H1 (cell line): Measurements from ENCODE around the gene TMED8. TPM values are rescaled to one million over a fixed set of nuclear protein-coding genes. Genes with fewer than 3 reads are reported as not detected.

ENCODE experiments used
- CTCF ChIA-PET: fragments of 300-600 bp; sonication (Branson Sonifier 250); formaldehyde crosslinking; loops from one replicate; lab custom pipeline; 2021; ENCODE audit not compliant: partially characterized antibody; lab: Charles Lee
- POLR2A ChIA-PET: fragments of 300-600 bp; sonication (Branson Sonifier 250); formaldehyde crosslinking; loops from one replicate; lab custom pipeline; 2021; ENCODE audit warnings: inconsistent platforms; ENCODE audit not compliant: partially characterized antibody; lab: Charles Lee
- DNase-seq, 2 experiments: peaks; one replicate each; pipeline versions ENCODE4 v3.0.0 to v3.0.0-alpha.2; 2010 to 2022; ENCODE audit warnings: low spot score in 2 of 2, low read depth in 1 of 2, mixed read lengths in 1 of 2
- FAIRE-seq: peaks from 2 replicates; lab custom pipeline; 2011; peaks lifted over from hg19 to GRCh38; lab: Jason Lieb, UNC
- H2AFZ ChIP-seq: 2 replicates; pipeline ENCODE4 v1.8.1; 2012; ENCODE audit warnings: low read length, inconsistent platforms
- H2AK5ac ChIP-seq: 2 replicates; pipeline ENCODE4 v1.6.1; 2013; ENCODE audit warnings: low read depth, low read length
- H2BK120ac ChIP-seq: replicated peaks from 2 replicates; pipeline ENCODE3; 2013; ENCODE audit warnings: low read depth, low read length, inconsistent platforms
- H2BK12ac ChIP-seq: 2 replicates; pipeline ENCODE4 v1.6.1; 2013; ENCODE audit warnings: low read depth, low read length
- H2BK15ac ChIP-seq: 2 replicates; pipeline ENCODE4 v1.6.1; 2013; ENCODE audit warnings: low read length
- H2BK20ac ChIP-seq: 2 replicates; pipeline ENCODE4 v1.6.1; 2013; ENCODE audit warnings: low read length
- H2BK5ac ChIP-seq: 2 replicates; pipeline ENCODE4 v1.6.1; 2013; ENCODE audit warnings: low read depth, low read length
- H3K14ac ChIP-seq: 2 replicates; pipeline ENCODE4 v1.6.1; 2013; ENCODE audit warnings: inconsistent platforms; ENCODE audit not compliant: insufficient read length
- H3K18ac ChIP-seq: 2 replicates; pipeline ENCODE4 v1.6.1; 2013; ENCODE audit warnings: low read length; ENCODE audit errors: extremely low read depth
- H3K23ac ChIP-seq: 2 replicates; pipeline ENCODE4 v1.6.1; 2013; ENCODE audit warnings: inconsistent platforms; ENCODE audit not compliant: insufficient read length
- H3K23me2 ChIP-seq: 2 replicates; pipeline ENCODE4 v1.6.1; 2013; ENCODE audit warnings: low read depth, low read length
- H3K27ac ChIP-seq: 2 replicates; pipeline ENCODE4 v1.6.1; 2011; ENCODE audit warnings: low read depth, low read length, inconsistent platforms
- H3K27me3 ChIP-seq, 4 experiments: replicated peaks in 1 of 4; 1 replicate in 1 of 4; 2 replicates in 3 of 4; pipeline versions ENCODE4 v1.6.1 to v1.8.1; 2011 to 2013; ENCODE audit warnings: low read length in 3 of 4, mild to moderate bottlenecking in 3 of 4, inconsistent platforms in 2 of 4, mixed read lengths in 2 of 4, moderate library complexity in 1 of 4; ENCODE audit not compliant: control insufficient read depth in 3 of 4, insufficient read depth in 3 of 4; ENCODE audit errors: extremely low read depth in 1 of 4
- H3K36me3 ChIP-seq, 4 experiments: 2 replicates each; pipeline versions ENCODE4 v1.6.1 to v1.8.1; 2011 to 2013; ENCODE audit warnings: mild to moderate bottlenecking in 4 of 4, low read length in 3 of 4, moderate library complexity in 2 of 4, control low read depth in 1 of 4, inconsistent platforms in 1 of 4; ENCODE audit not compliant: insufficient read depth in 4 of 4, control insufficient read depth in 2 of 4
- H3K4ac ChIP-seq: replicated peaks from 2 replicates; pipeline ENCODE3; 2013; ENCODE audit warnings: low read length, low read depth, mixed read lengths, inconsistent platforms; ENCODE audit not compliant: insufficient read length
- H3K4me1 ChIP-seq, 4 experiments: replicated peaks in 1 of 4; 1 replicate in 1 of 4; 2 replicates in 3 of 4; pipeline versions ENCODE4 v1.6.1 to v1.8.1; 2011 to 2013; ENCODE audit warnings: low read length in 3 of 4, inconsistent platforms in 2 of 4, mixed read lengths in 1 of 4; ENCODE audit not compliant: insufficient read depth in 4 of 4, control insufficient read depth in 3 of 4
- H3K4me2 ChIP-seq, 2 experiments: 2 replicates each; pipeline versions ENCODE4 v1.6.1 to v1.8.1; 2011 to 2013; ENCODE audit warnings: low read depth in 2 of 2, low read length in 2 of 2, control low read depth in 1 of 2, inconsistent platforms in 1 of 2, mild to moderate bottlenecking in 1 of 2; ENCODE audit not compliant: insufficient read depth in 1 of 2
- H3K4me3 ChIP-seq, 4 experiments: fragments of 200-600, 300-600 bp in 1 of 4; sonication (generic), shearing (Covaris generic), sonication (Bioruptor Twin) in 1 of 4; 2 replicates each; pipeline versions ENCODE4 v1.5.1 to v1.8.1; 2011 to 2016; ENCODE audit warnings: low read length in 4 of 4, low read depth in 3 of 4, control low read depth in 2 of 4, inconsistent platforms in 2 of 4, mild to moderate bottlenecking in 2 of 4, mixed read lengths in 1 of 4, moderate library complexity in 1 of 4; ENCODE audit not compliant: insufficient read depth in 2 of 4; ENCODE audit errors: extremely low read depth in 1 of 4
- H3K56ac ChIP-seq: replicated peaks from 2 replicates; pipeline ENCODE3; 2013; ENCODE audit warnings: low read depth, mild to moderate bottlenecking, mixed read lengths, low read length, inconsistent platforms; ENCODE audit not compliant: insufficient read length
- H3K79me1 ChIP-seq: 2 replicates; pipeline ENCODE4 v1.6.1; 2013; ENCODE audit warnings: low read depth, low read length, control low read depth
- H3K79me2 ChIP-seq, 2 experiments: 2 replicates each; pipeline versions ENCODE4 v1.6.1 to v1.8.1; 2012 to 2013; ENCODE audit warnings: low read length in 2 of 2, mild to moderate bottlenecking in 2 of 2, inconsistent platforms in 1 of 2; ENCODE audit not compliant: insufficient read depth in 2 of 2, control insufficient read depth in 1 of 2
- H3K9ac ChIP-seq, 4 experiments: replicated peaks in 1 of 4; 1 replicate in 1 of 4; 2 replicates in 3 of 4; pipeline versions ENCODE4 v1.6.1 to v1.8.1; 2011 to 2013; ENCODE audit warnings: low read depth in 3 of 4, low read length in 3 of 4, control low read depth in 2 of 4, mild to moderate bottlenecking in 2 of 4, moderate library complexity in 2 of 4, inconsistent platforms in 1 of 4; ENCODE audit errors: extremely low read depth in 1 of 4
- H3K9me3 ChIP-seq, 2 experiments: 2 replicates each; pipeline versions ENCODE4 v1.6.1 to v1.8.1; 2012 to 2013; ENCODE audit warnings: mild to moderate bottlenecking in 2 of 2, moderate library complexity in 2 of 2, control low read depth in 1 of 2, inconsistent platforms in 1 of 2, low read depth in 1 of 2, low read length in 1 of 2, mixed read lengths in 1 of 2; ENCODE audit not compliant: insufficient read depth in 2 of 2
- H4K20me1 ChIP-seq, 2 experiments: replicated peaks in 1 of 2; 2 replicates each; pipeline versions ENCODE3 to v1.8.1; 2011 to 2013; ENCODE audit warnings: inconsistent platforms in 2 of 2, low read length in 2 of 2, mild to moderate bottlenecking in 1 of 2; ENCODE audit not compliant: insufficient read depth in 2 of 2, control insufficient read depth in 1 of 2
- H4K5ac ChIP-seq: 2 replicates; pipeline ENCODE4 v1.6.1; 2013; ENCODE audit warnings: low read length, low read depth, mixed read lengths, inconsistent platforms; ENCODE audit not compliant: insufficient read length
- H4K8ac ChIP-seq: 2 replicates; pipeline ENCODE4 v1.8.0; 2013; ENCODE audit warnings: mild to moderate bottlenecking, moderate library complexity, low read length, inconsistent platforms; ENCODE audit not compliant: insufficient read depth; ENCODE audit errors: extremely low read depth
- H4K91ac ChIP-seq: replicated peaks from 2 replicates; pipeline ENCODE3; 2013; ENCODE audit warnings: low read length, mixed read lengths, inconsistent platforms; ENCODE audit not compliant: insufficient read length
- GTF2F1 ChIP-seq: IDR thresholded peaks from 2 replicates; pipeline ENCODE4 v1.6.1; 2012; ENCODE audit warnings: low read depth, low read length, improper control_type of control experiment, borderline replicate concordance
- JUND ChIP-seq: IDR thresholded peaks from 2 replicates; pipeline ENCODE4 v1.6.1; 2011; ENCODE audit warnings: mild to moderate bottlenecking, improper control_type of control experiment, low read length
- WGBS, 2 experiments: shearing (Covaris generic) in 1 of 2; methylation state at CpG; one replicate each; pipeline versions ENCODE4 v1.1.6 to v1.1.7; 2013 to 2015; ENCODE audit warnings: low lambda C conversion rate in 2 of 2, mixed read lengths in 2 of 2, inconsistent platforms in 1 of 2, low coverage in 1 of 2, missing lambda C conversion rate in 1 of 2; ENCODE audit not compliant: insufficient replicate concordance in 2 of 2, insufficient coverage in 1 of 2, insufficient read length in 1 of 2; ENCODE audit errors: extremely low coverage in 1 of 2, missing lambda C conversion rate in 1 of 2; 5-methylcytosine and 5-hydroxymethylcytosine counted together
- polyA plus RNA-seq, 7 experiments: library from polyadenylated mRNA; depleted of rRNA in 3 of 7; stranded (reverse) in 5 of 7; unstranded in 2 of 7; fragments of >200 nt in 5 of 7; fragments of 200-250 nt in 2 of 7; gene quantifications; 1 replicate in 5 of 7; 2 replicates in 1 of 7; 4 replicates in 1 of 7; pipeline versions ENCODE4 v1.2.1 to v1.2.3, GENCODE V29; 2011 to 2013; ENCODE audit warnings: missing spikeins in 2 of 7, mixed read lengths in 2 of 7
- total RNA-seq: library from RNA; stranded (reverse); fragmentation: NEBNext Ultra II Directional; extraction: Animal tissue kit (Norgen Biotek cat#: 25700); gene quantifications from 2 replicates; pipeline ENCODE4 v1.2.1, GENCODE V29; 2021

Gene TMED8
- total and polyA plus RNA-seq, 2 of the 8 experiments (the other 6 are each of a cell fraction or from before 2014, with no cell fraction given): 5.5 to 13.4 TPM

- Histone ChIP-seq H2BK12ac (no peak within 1 kb of the TSS), H3K4me2 (no peak within 1 kb of the TSS; a peak in 1 of 4 replicates), H3K36me3 (peaks cover 10 to 28% (median 18%) of the 10 kb centered on the region in 4 experiments; a peak in 7 of 8 replicates), H2BK5ac (no peak within 1 kb of the TSS), H3K23me2 (no peaks in the 10 kb centered on the region), H2AFZ (no peak within 1 kb of the TSS), H3K14ac (no peak within 1 kb of the TSS), H4K20me1 (no peaks in the 10 kb centered on the region), H3K27ac (no peak within 1 kb of the TSS)
- FAIRE-seq (no peak), DNase-seq (no peak)
- no peak for TF ChIP-seq GTF2F1
- no peak for TF ChIP-seq JUND
- TF ChIP-seq, all 59 proteins: peak for 0
- Histone ChIP-seq H3K79me1 (no peaks in the 10 kb centered on the region), H3K4ac (no peak within 1 kb of the TSS), H3K27me3 (no peaks in the 10 kb centered on the region), H3K79me2 (no peaks in the 10 kb centered on the region), H4K5ac (no peak within 1 kb of the TSS), H4K91ac (no peak within 1 kb of the TSS), H2BK20ac (no peak within 1 kb of the TSS), H3K23ac (no peak within 1 kb of the TSS), H3K4me3 (no peak within 1 kb of the TSS), H3K18ac (no peak within 1 kb of the TSS), H4K8ac (no peak within 1 kb of the TSS), H2AK5ac (no peak within 1 kb of the TSS), H3K9ac (no peak within 1 kb of the TSS), H3K9me3 (peaks cover 5 to 12% of the 10 kb centered on the region in 2 experiments; a peak in 2 of 4 replicates), H2BK15ac (no peak within 1 kb of the TSS), H3K4me1 (peaks cover 2 to 8% (median 4%) of the 10 kb centered on the region in 4 experiments; a peak in 4 of 7 replicates), H3K56ac (no peak within 1 kb of the TSS), H2BK120ac (no peak within 1 kb of the TSS)
- ChIA-PET POLR2A (no interaction called here), CTCF (no interaction called here)
- WGBS, 2 experiments: 94% methylated on average over 1 of the region's 1 CpG; no CpG with 5 or more reads in 1 of the 2 experiments
Measured at GRCh38 chr14:77423423-77423822, 46.5 kb upstream of the TMED8 start, which contains the start of gene NOXRED1. TSS of gene NOXRED1 (minus strand) at chr14:77423523. CDS start at chr14:77422889, 634 bp downstream.
